Stimulated activated naive B cell treated with anti-CD40 and anti-IgM and Interleukin-4, amounts not matched to agents 10 μg/mL and 1 μg/mL and 100 μg/mL, for 72 hours (primary cell): ENCODE data around the gene OR52N4.
"Not testable (repeated sequence)": the region's sequence is repeated elsewhere in the genome, so short reads cannot be mapped to it uniquely, and the experiment has no call there.

Experiments
- ATAC-seq, 2 donors: fragments of 150-1000 bp; cut with Tn5 transposase; replicated peaks; 2 replicates each; pipeline ENCODE4 v1.10.0; 2021; ENCODE audit warnings: moderate library complexity in 1 of 2
- DNase-seq: peaks from one replicate; pipeline ENCODE4 v3.0.0; 2021
- H3K27ac Mint-ChIP-seq: one replicate; pipeline ENCODE4 v1.8.0; 2022; ENCODE audit warnings: mild to moderate bottlenecking, mixed read lengths
- H3K27me3 Mint-ChIP-seq, 2 donors: one replicate each; pipeline ENCODE4 v1.8.0; 2022; ENCODE audit warnings: mixed read lengths in 2 of 2
- H3K36me3 Mint-ChIP-seq, 2 donors: one replicate each; pipeline ENCODE4 v1.8.0; 2022; ENCODE audit warnings: mixed read lengths in 2 of 2, mild to moderate bottlenecking in 1 of 2
- H3K4me1 Mint-ChIP-seq, 2 donors: one replicate each; pipeline ENCODE4 v1.8.0; 2022; ENCODE audit warnings: mixed read lengths in 2 of 2, mild to moderate bottlenecking in 1 of 2
- H3K4me3 Mint-ChIP-seq, 2 donors: one replicate each; pipeline ENCODE4 v1.8.0; 2022; ENCODE audit warnings: mild to moderate bottlenecking in 2 of 2, mixed read lengths in 2 of 2, moderate library complexity in 1 of 2
- H3K9me3 Mint-ChIP-seq, 2 donors: one replicate each; pipeline ENCODE4 v1.8.0; 2022; ENCODE audit warnings: mixed read lengths in 2 of 2, mild to moderate bottlenecking in 1 of 2

OR52N4 gene

GRCh38 chr11:5753943-5754342 is at the start of gene OR52N4:
OR52N4 (plus strand) TSS chr11:5754243; CDS start chr11:5754741, 498 bp downstream.
- no peaks in the 10 kb centered on the region for H3K9me3 Mint-ChIP-seq
- peaks cover 0 to 6% of the 10 kb centered on the region in 2 donors for H3K27me3 Mint-ChIP-seq
- no peak within 1 kb of the TSS for H3K4me3 Mint-ChIP-seq
- ATAC-seq (no peak), DNase-seq (no peak)
- peaks cover 0 to 4% of the 10 kb centered on the region in 2 donors for H3K36me3 Mint-ChIP-seq
- no peak within 1 kb of the TSS for H3K27ac Mint-ChIP-seq
- H3K4me1 Mint-ChIP-seq: no peaks in the 10 kb centered on the region

GRCh38 chr11:5705688-5706087 is 48.4 kb upstream of the OR52N4 start:
- H3K9me3 Mint-ChIP-seq: no peaks in the 10 kb centered on the region
- H3K4me1 Mint-ChIP-seq: peaks cover 4 to 29% of the 10 kb centered on the region in 2 donors
- no peaks in the 10 kb centered on the region for H3K27me3 Mint-ChIP-seq
- H3K36me3 Mint-ChIP-seq: peaks cover 12 to 17% of the 10 kb centered on the region in 2 donors
- no peak for ATAC-seq
- no peak overlapping the region for H3K4me3 Mint-ChIP-seq
- DNase-seq: no peak
- H3K27ac Mint-ChIP-seq: no peak overlapping the region

- no peak overlapping the region for H3K4me3 Mint-ChIP-seq
- no peaks in the 10 kb centered on the region for H3K27me3 Mint-ChIP-seq
- peaks cover 2 to 11% of the 10 kb centered on the region in 2 donors for H3K4me1 Mint-ChIP-seq
- H3K36me3 Mint-ChIP-seq: peaks cover 8 to 12% of the 10 kb centered on the region in 2 donors
- ATAC-seq (peak; percentile 38 to 48), DNase-seq (no peak)
- H3K27ac Mint-ChIP-seq: no peak overlapping the region
- no peaks in the 10 kb centered on the region for H3K9me3 Mint-ChIP-seq
These were observed 41.5 kb upstream of the OR52N4 start for GRCh38 chr11:5712507-5712906.

GRCh38 chr11:5713695-5714094 is 40.3 kb upstream of the OR52N4 start:
- H3K4me1 Mint-ChIP-seq: peaks cover 0 to 5% of the 10 kb centered on the region in 2 donors
- no peaks in the 10 kb centered on the region for H3K9me3 Mint-ChIP-seq
- DNase-seq: no peak
- H3K27ac Mint-ChIP-seq: no peak overlapping the region
- no peak for ATAC-seq
- H3K4me3 Mint-ChIP-seq: no peak overlapping the region
- peaks cover 3 to 7% of the 10 kb centered on the region in 2 donors for H3K36me3 Mint-ChIP-seq
- H3K27me3 Mint-ChIP-seq: no peaks in the 10 kb centered on the region

- H3K27me3 Mint-ChIP-seq, DNase-seq, H3K9me3 Mint-ChIP-seq, H3K4me1 Mint-ChIP-seq, H3K4me3 Mint-ChIP-seq, H3K27ac Mint-ChIP-seq, ATAC-seq: not testable (repeated sequence)
- peaks cover 9 to 14% of the 10 kb centered on the region in 2 donors for H3K36me3 Mint-ChIP-seq
These were observed 37.5 kb upstream of the OR52N4 start for GRCh38 chr11:5716518-5716917.

GRCh38 chr11:5719703-5720495 is 34.1 kb upstream of the OR52N4 start:
- Mint-ChIP-seq H3K36me3 (peaks cover 9 to 14% of the 10 kb centered on the region in 2 donors), H3K27ac (no peak overlapping the region), H3K4me3 (no peak overlapping the region), H3K9me3 (no peaks in the 10 kb centered on the region), H3K27me3 (no peaks in the 10 kb centered on the region), H3K4me1 (no peaks in the 10 kb centered on the region)
- ATAC-seq: no peak
- DNase-seq: no peak

GRCh38 chr11:5722622-5723021 is 31.4 kb upstream of the OR52N4 start:
- Mint-ChIP-seq H3K9me3 (no peaks in the 10 kb centered on the region), H3K4me3 (no peak overlapping the region), H3K36me3 (peaks cover 9 to 18% of the 10 kb centered on the region in 2 donors), H3K27me3 (no peaks in the 10 kb centered on the region), H3K27ac (no peak overlapping the region), H3K4me1 (no peaks in the 10 kb centered on the region)
- DNase-seq (no peak), ATAC-seq (no peak)

GRCh38 chr11:5726351-5726750 is 27.7 kb upstream of the OR52N4 start:
- ATAC-seq (no peak), DNase-seq (no peak)
- Mint-ChIP-seq H3K27ac (no peak overlapping the region), H3K4me3 (no peak overlapping the region), H3K27me3 (no peaks in the 10 kb centered on the region), H3K4me1 (no peaks in the 10 kb centered on the region), H3K9me3 (no peaks in the 10 kb centered on the region), H3K36me3 (peaks cover 2 to 11% of the 10 kb centered on the region in 2 donors)

- Mint-ChIP-seq H3K27ac (no peak overlapping the region), H3K36me3 (peaks cover 2 to 11% of the 10 kb centered on the region in 2 donors), H3K9me3 (no peaks in the 10 kb centered on the region), H3K4me1 (no peaks in the 10 kb centered on the region), H3K4me3 (no peak overlapping the region), H3K27me3 (no peaks in the 10 kb centered on the region)
- no peak for DNase-seq
- no peak for ATAC-seq
These were observed 26.4 kb upstream of the OR52N4 start for GRCh38 chr11:5727691-5728090.

GRCh38 chr11:5736396-5736795 is 17.6 kb upstream of the OR52N4 start, which contains the start of gene OR56B1:
OR56B1 (plus strand) TSS chr11:5736448; CDS start chr11:5736517, 69 bp downstream.
- Mint-ChIP-seq H3K27ac (no peak within 1 kb of the TSS), H3K36me3 (peaks cover 11 to 18% of the 10 kb centered on the region in 2 donors), H3K9me3 (peaks cover 3 to 16% of the 10 kb centered on the region in 2 donors), H3K4me1 (no peaks in the 10 kb centered on the region), H3K27me3 (peaks cover 0 to 8% of the 10 kb centered on the region in 2 donors), H3K4me3 (no peak within 1 kb of the TSS)
- DNase-seq: no peak
- ATAC-seq: no peak

GRCh38 chr11:5737091-5737490 is 17.0 kb upstream of the OR52N4 start:
- no peak for ATAC-seq
- Mint-ChIP-seq H3K36me3 (peaks cover 16 to 25% of the 10 kb centered on the region in 2 donors), H3K27ac (no peak overlapping the region), H3K27me3 (peaks cover 0 to 8% of the 10 kb centered on the region in 2 donors), H3K9me3 (peaks cover 5 to 23% of the 10 kb centered on the region in 2 donors), H3K4me3 (no peak overlapping the region), H3K4me1 (no peaks in the 10 kb centered on the region)
- no peak for DNase-seq

GRCh38 chr11:5737670-5738392 is 16.2 kb upstream of the OR52N4 start:
- H3K4me1 Mint-ChIP-seq: no peaks in the 10 kb centered on the region
- peaks cover 16 to 25% of the 10 kb centered on the region in 2 donors for H3K36me3 Mint-ChIP-seq
- H3K9me3 Mint-ChIP-seq: peaks cover 5 to 26% of the 10 kb centered on the region in 2 donors
- DNase-seq (no peak), ATAC-seq (no peak)
- H3K27ac Mint-ChIP-seq: no peak overlapping the region
- peaks cover 0 to 8% of the 10 kb centered on the region in 2 donors for H3K27me3 Mint-ChIP-seq
- no peak overlapping the region for H3K4me3 Mint-ChIP-seq

GRCh38 chr11:5738431-5738830 is 15.6 kb upstream of the OR52N4 start:
- H3K4me1 Mint-ChIP-seq: no peaks in the 10 kb centered on the region

GRCh38 chr11:5746614-5747013 is 7.4 kb upstream of the OR52N4 start:
- no peak for ATAC-seq
- DNase-seq: no peak
- Mint-ChIP-seq H3K27ac (no peak overlapping the region), H3K36me3 (peaks cover 3 to 6% of the 10 kb centered on the region in 2 donors), H3K4me3 (no peak overlapping the region), H3K27me3 (no peaks in the 10 kb centered on the region), H3K4me1 (no peaks in the 10 kb centered on the region), H3K9me3 (peaks cover 8 to 11% of the 10 kb centered on the region in 2 donors)

More at GRCh38 chr11:5738431-5738830, 15.6 kb upstream of the OR52N4 start:
- Mint-ChIP-seq H3K27me3 (peaks cover 0 to 8% of the 10 kb centered on the region in 2 donors), H3K4me3 (no peak overlapping the region), H3K36me3 (peaks cover 16 to 25% of the 10 kb centered on the region in 2 donors), H3K27ac (no peak overlapping the region), H3K9me3 (peaks cover 5 to 26% of the 10 kb centered on the region in 2 donors)
- DNase-seq: no peak
- ATAC-seq: no peak
